K562 (cell line): ENCODE results near the gene MSS51. TPM values are rescaled to one million over a fixed set of nuclear protein-coding genes. Genes with fewer than 3 reads are reported as not detected.

ENCODE experiments used
- CC2D1A ChIP-seq: fragments of 450-650 bp; IDR thresholded peaks from 2 replicates; pipeline ENCODE4 v1.6.1; 2017; ENCODE audit warnings: mild to moderate bottlenecking
- CREM ChIP-seq: IDR thresholded peaks from 2 replicates; pipeline ENCODE4 v1.6.1; 2014; ENCODE audit warnings: antibody characterized with exemption, low read depth
- DPF2 ChIP-seq: fragments of 450-650 bp; IDR thresholded peaks from 2 replicates; pipeline ENCODE4 v1.6.1; 2016
- ESRRA ChIP-seq: fragments of 450-650 bp; IDR thresholded peaks from 2 replicates; pipeline ENCODE4 v1.6.1; 2014; ENCODE audit warnings: low read depth, mild to moderate bottlenecking, moderate library complexity, borderline replicate concordance
- FOS ChIP-seq: IDR thresholded peaks from 3 replicates; pipeline ENCODE4 v1.6.1; 2011; ENCODE audit not compliant: insufficient read length; ENCODE audit errors: extremely low read depth
- GTF2E2 ChIP-seq: fragments of 200-800 bp; sonication (Bioruptor generic); IDR thresholded peaks from 2 replicates; pipeline ENCODE4 v1.6.1; 2016; ENCODE audit warnings: missing genetic modification characterization, missing compliant biosample characterization
- HDAC1 ChIP-seq, 2 experiments: fragments of 450-650 bp; IDR thresholded peaks; 2 replicates each; pipeline ENCODE4 v1.6.1; 2016 to 2017; ENCODE audit warnings: inconsistent platforms in 1 of 2, mild to moderate bottlenecking in 1 of 2, moderate library complexity in 1 of 2
- HDAC3 ChIP-seq: fragments of 450-650 bp; IDR thresholded peaks from 2 replicates; pipeline ENCODE4 v1.6.1; 2018; ENCODE audit warnings: borderline replicate concordance, mild to moderate bottlenecking, moderate library complexity; ENCODE audit not compliant: partially characterized antibody
- HNRNPLL ChIP-seq: fragments of 200-400 bp; formaldehyde crosslinking; IDR thresholded peaks from 2 replicates; pipeline ENCODE4 v1.6.1; 2017; ENCODE audit warnings: low read length, low read depth, mild to moderate bottlenecking; ENCODE audit not compliant: poor library complexity, severe bottlenecking
- KDM1A ChIP-seq, 2 experiments: fragments of 450-650 bp; IDR thresholded peaks; 2 replicates each; pipeline ENCODE4 v1.6.1; 2016; ENCODE audit warnings: mild to moderate bottlenecking in 2 of 2
- KLF13 ChIP-seq: fragments of 450-650 bp; IDR thresholded peaks from 2 replicates; pipeline ENCODE4 v1.6.1; 2016; ENCODE audit warnings: missing genetic modification characterization, low read depth, mild to moderate bottlenecking, missing compliant biosample characterization, moderate library complexity, borderline replicate concordance
- NR1H2 ChIP-seq: sonication (generic); formaldehyde crosslinking; IDR thresholded peaks from 2 replicates; pipeline ENCODE4 v1.4.0; 2020; ENCODE audit warnings: mild to moderate bottlenecking, missing genetic modification reagents
- PHF20 ChIP-seq: fragments of 450-650 bp; IDR thresholded peaks from 2 replicates; pipeline ENCODE4 v1.6.1; 2018; ENCODE audit not compliant: partially characterized antibody
- PML ChIP-seq: IDR thresholded peaks from 2 replicates; pipeline ENCODE4 v1.6.1; 2012; ENCODE audit warnings: low read length, inconsistent platforms
- RAD21 ChIP-seq, 2 experiments: fragments of 250-450 bp in 1 of 2; fragments of 450-650 bp in 1 of 2; sonication (Bioruptor Pico) in 1 of 2; formaldehyde crosslinking in 1 of 2; IDR thresholded peaks in 1 of 2; conservative IDR thresholded peaks in 1 of 2; 2 replicates each; pipeline versions ENCODE4 v1.4.0 to v1.8.0; 2020 to 2022; ENCODE audit warnings: mild to moderate bottlenecking in 2 of 2, moderate library complexity in 1 of 2
- RUNX1 ChIP-seq: sonication (generic); IDR thresholded peaks from 2 replicates; pipeline ENCODE4 v1.6.1; 2016; ENCODE audit warnings: antibody characterized with exemption, low read depth
- TAF1 ChIP-seq: IDR thresholded peaks from 2 replicates; pipeline ENCODE4 v1.6.1; 2011; ENCODE audit warnings: mild to moderate bottlenecking, low read length, moderate library complexity; ENCODE audit not compliant: insufficient read depth, control insufficient read depth, severe bottlenecking; ENCODE audit errors: extremely low read depth
- TFAM ChIP-seq: fragments of 250-450 bp; sonication (Bioruptor Pico); conservative IDR thresholded peaks from 2 replicates; pipeline ENCODE4 v1.5.0; 2021; ENCODE audit warnings: mild to moderate bottlenecking, moderate library complexity
- THRAP3 ChIP-seq: fragments of 450-650 bp; IDR thresholded peaks from 2 replicates; pipeline ENCODE4 v1.6.1; 2016; ENCODE audit warnings: mild to moderate bottlenecking, inconsistent platforms, borderline replicate concordance
- ZNF217 ChIP-seq: sonication (generic); formaldehyde crosslinking; IDR thresholded peaks from 2 replicates; pipeline ENCODE4 v1.8.0; 2022; ENCODE audit warnings: mild to moderate bottlenecking, missing genetic modification reagents
- ZNF444 ChIP-seq: fragments of 250-450 bp; sonication (Bioruptor Pico); IDR thresholded peaks from 2 replicates; pipeline ENCODE4 v1.4.0; 2020; ENCODE audit warnings: mild to moderate bottlenecking, moderate library complexity
- ZNF551 ChIP-seq: fragments of 250-450 bp; sonication (Bioruptor Pico); IDR thresholded peaks from 2 replicates; pipeline ENCODE4 v1.5.0; 2021; ENCODE audit warnings: mild to moderate bottlenecking, moderate library complexity
- polyA plus RNA-seq, 8 experiments: library from polyadenylated mRNA; depleted of rRNA in 4 of 8; stranded (reverse) in 5 of 8; unstranded in 3 of 8; fragments of >200 nt; fragmentation: Nextera tagmentation in 2 of 8; fragmentation: Illumina TruSeq in 1 of 8; extraction: Ambion mirVana in 2 of 8; extraction: Trizol in 1 of 8; gene quantifications; 2 replicates each; pipeline versions ENCODE4 v1.2.1 to v1.2.3, GENCODE V29; 2011 to 2014; ENCODE audit warnings: inconsistent platforms in 1 of 8, missing spikeins in 1 of 8
- total RNA-seq, 7 experiments: library from RNA; depleted of rRNA in 6 of 7; stranded (reverse); fragments of >200 nt in 6 of 7; fragmentation: Illumina TruSeq in 2 of 7; extraction: Trizol in 2 of 7; gene quantifications; 2 replicates each; pipeline versions ENCODE4 v1.2.1 to v1.2.3, GENCODE V29; 2011 to 2021; ENCODE audit warnings: low replicate concordance in 1 of 7
- TF ChIP-seq, protein P1 (sequence below): fragments of 450-650 bp; IDR thresholded peaks from 2 replicates; pipeline ENCODE4 v1.7.0; 2016; ENCODE audit warnings: borderline replicate concordance
- TF ChIP-seq, protein P2 (sequence below): fragments of 450-650 bp; IDR thresholded peaks from 2 replicates; pipeline ENCODE4 v1.7.1; 2018; ENCODE audit warnings: mild to moderate bottlenecking, low read depth; ENCODE audit not compliant: partially characterized antibody
- TF ChIP-seq, protein P3 (sequence below): fragments of 250-450 bp; sonication (Bioruptor Pico); IDR thresholded peaks from 2 replicates; pipeline ENCODE4 v1.8.0; 2022; ENCODE audit warnings: inconsistent platforms

Gene MSS51
- total and polyA plus RNA-seq, 9 of the 15 experiments (the other 6 are each of a cell fraction or from before 2014, with no cell fraction given): 0.28 to 1.8 (median 1.2) TPM

DNA sequence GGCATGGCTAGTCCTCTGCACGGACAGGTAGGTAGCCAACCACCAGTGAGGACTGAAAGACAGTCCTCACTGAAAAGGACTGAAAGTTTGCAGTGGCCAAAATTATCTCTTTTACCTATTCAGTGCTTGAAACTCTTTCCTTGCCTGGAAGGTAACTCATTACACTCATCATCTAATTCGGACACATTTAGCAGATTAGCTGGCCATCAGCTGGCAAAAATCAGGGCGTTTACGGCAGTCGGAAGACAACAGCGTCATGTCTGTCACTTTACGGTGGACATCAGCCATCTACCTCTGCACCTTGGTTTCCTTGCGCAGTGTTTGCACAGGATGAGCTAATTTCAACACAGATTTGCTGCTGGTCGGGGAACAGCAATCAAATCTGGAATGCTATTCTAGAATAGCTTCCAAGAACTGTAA is 20.2 kb downstream of the MSS51 start (continued):
- TF ChIP-seq, protein P1, sequence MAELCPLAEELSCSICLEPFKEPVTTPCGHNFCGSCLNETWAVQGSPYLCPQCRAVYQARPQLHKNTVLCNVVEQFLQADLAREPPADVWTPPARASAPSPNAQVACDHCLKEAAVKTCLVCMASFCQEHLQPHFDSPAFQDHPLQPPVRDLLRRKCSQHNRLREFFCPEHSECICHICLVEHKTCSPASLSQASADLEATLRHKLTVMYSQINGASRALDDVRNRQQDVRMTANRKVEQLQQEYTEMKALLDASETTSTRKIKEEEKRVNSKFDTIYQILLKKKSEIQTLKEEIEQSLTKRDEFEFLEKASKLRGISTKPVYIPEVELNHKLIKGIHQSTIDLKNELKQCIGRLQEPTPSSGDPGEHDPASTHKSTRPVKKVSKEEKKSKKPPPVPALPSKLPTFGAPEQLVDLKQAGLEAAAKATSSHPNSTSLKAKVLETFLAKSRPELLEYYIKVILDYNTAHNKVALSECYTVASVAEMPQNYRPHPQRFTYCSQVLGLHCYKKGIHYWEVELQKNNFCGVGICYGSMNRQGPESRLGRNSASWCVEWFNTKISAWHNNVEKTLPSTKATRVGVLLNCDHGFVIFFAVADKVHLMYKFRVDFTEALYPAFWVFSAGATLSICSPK: no peak
- TF ChIP-seq ZNF444 (CRISPR knock-in tag): no peak
- no peak for TF ChIP-seq ESRRA
- no peak for TF ChIP-seq PHF20
- no peak for TF ChIP-seq HDAC3
- TF ChIP-seq RAD21 (CRISPR knock-in tag; conservative IDR thresholded peaks at IDR 0.05 in 1 of 2, IDR thresholded peaks at IDR 0.05 in 1 of 2): no peak
- peak; percentile 56 for TF ChIP-seq TAF1
- TF ChIP-seq ZNF217: no peak
- no peak; the same call in none of the 2 replicates for TF ChIP-seq GTF2E2
- no peak for TF ChIP-seq CC2D1A
- 0 out of 2 replicates have a peak, but pooled peaks have one; percentile 36 for TF ChIP-seq PML
- TF ChIP-seq DPF2: no peak
- TF ChIP-seq, protein P2, sequence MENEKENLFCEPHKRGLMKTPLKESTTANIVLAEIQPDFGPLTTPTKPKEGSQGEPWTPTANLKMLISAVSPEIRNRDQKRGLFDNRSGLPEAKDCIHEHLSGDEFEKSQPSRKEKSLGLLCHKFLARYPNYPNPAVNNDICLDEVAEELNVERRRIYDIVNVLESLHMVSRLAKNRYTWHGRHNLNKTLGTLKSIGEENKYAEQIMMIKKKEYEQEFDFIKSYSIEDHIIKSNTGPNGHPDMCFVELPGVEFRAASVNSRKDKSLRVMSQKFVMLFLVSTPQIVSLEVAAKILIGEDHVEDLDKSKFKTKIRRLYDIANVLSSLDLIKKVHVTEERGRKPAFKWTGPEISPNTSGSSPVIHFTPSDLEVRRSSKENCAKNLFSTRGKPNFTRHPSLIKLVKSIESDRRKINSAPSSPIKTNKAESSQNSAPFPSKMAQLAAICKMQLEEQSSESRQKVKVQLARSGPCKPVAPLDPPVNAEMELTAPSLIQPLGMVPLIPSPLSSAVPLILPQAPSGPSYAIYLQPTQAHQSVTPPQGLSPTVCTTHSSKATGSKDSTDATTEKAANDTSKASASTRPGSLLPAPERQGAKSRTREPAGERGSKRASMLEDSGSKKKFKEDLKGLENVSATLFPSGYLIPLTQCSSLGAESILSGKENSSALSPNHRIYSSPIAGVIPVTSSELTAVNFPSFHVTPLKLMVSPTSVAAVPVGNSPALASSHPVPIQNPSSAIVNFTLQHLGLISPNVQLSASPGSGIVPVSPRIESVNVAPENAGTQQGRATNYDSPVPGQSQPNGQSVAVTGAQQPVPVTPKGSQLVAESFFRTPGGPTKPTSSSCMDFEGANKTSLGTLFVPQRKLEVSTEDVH: no peak
- TF ChIP-seq ZNF551 (CRISPR knock-in tag): no peak
- TF ChIP-seq CREM: peak; percentile 91
- TF ChIP-seq KLF13 (tag): no peak
- TF ChIP-seq NR1H2: no peak
- no peak for TF ChIP-seq RUNX1
- TF ChIP-seq KDM1A (IDR thresholded peaks at IDR 0.05): peak; percentile 85 to 90
- no peak for TF ChIP-seq FOS
- TF ChIP-seq HNRNPLL: peak; percentile 88
- TF ChIP-seq TFAM (CRISPR knock-in tag): no peak
- TF ChIP-seq, protein P3, sequence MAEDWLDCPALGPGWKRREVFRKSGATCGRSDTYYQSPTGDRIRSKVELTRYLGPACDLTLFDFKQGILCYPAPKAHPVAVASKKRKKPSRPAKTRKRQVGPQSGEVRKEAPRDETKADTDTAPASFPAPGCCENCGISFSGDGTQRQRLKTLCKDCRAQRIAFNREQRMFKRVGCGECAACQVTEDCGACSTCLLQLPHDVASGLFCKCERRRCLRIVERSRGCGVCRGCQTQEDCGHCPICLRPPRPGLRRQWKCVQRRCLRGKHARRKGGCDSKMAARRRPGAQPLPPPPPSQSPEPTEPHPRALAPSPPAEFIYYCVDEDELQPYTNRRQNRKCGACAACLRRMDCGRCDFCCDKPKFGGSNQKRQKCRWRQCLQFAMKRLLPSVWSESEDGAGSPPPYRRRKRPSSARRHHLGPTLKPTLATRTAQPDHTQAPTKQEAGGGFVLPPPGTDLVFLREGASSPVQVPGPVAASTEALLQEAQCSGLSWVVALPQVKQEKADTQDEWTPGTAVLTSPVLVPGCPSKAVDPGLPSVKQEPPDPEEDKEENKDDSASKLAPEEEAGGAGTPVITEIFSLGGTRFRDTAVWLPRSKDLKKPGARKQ (CRISPR knock-in tag): no peak
- TF ChIP-seq HDAC1 (IDR thresholded peaks at IDR 0.05): 0 out of 4 replicates have a peak, but pooled peaks of 1 of the 2 experiments have one; percentile 7
- no peak for TF ChIP-seq THRAP3
